Endodermal cell (in vitro differentiated cells): ENCODE measurements around the gene ABCD4. TPM values are rescaled to one million over a fixed set of nuclear protein-coding genes. Genes with fewer than 3 reads are reported as not detected.

ENCODE experiments used
- DNase-seq: peaks from one replicate; pipeline ENCODE4 v3.0.0-alpha.2; 2017
- H3K27ac ChIP-seq: 2 replicates; pipeline ENCODE4 v1.5.1; 2013; ENCODE audit warnings: mild to moderate bottlenecking, low read depth, low read length, moderate library complexity
- H3K27me3 ChIP-seq: 2 replicates; pipeline ENCODE4 v1.6.1; 2013; ENCODE audit warnings: mild to moderate bottlenecking, low read length, moderate library complexity; ENCODE audit not compliant: insufficient read depth, control insufficient read depth, poor library complexity, severe bottlenecking
- H3K36me3 ChIP-seq: 2 replicates; pipeline ENCODE4 v1.7.0; 2013; ENCODE audit warnings: mild to moderate bottlenecking, low read length, moderate library complexity; ENCODE audit not compliant: control insufficient read depth, insufficient read depth
- H3K4me1 ChIP-seq: one replicate; pipeline ENCODE4 v1.7.0; 2013; ENCODE audit warnings: low read length; ENCODE audit not compliant: control insufficient read depth, insufficient read depth
- H3K4me3 ChIP-seq: 2 replicates; pipeline ENCODE4 v1.5.1; 2013; ENCODE audit warnings: mild to moderate bottlenecking, low read length, moderate library complexity
- H3K9ac ChIP-seq: 2 replicates; pipeline ENCODE4 v1.6.1; 2013; ENCODE audit warnings: mild to moderate bottlenecking, low read length, moderate library complexity; ENCODE audit not compliant: poor library complexity, severe bottlenecking; ENCODE audit errors: extremely low read depth
- H3K9me3 ChIP-seq: 2 replicates; pipeline ENCODE4 v1.6.1; 2013; ENCODE audit warnings: mild to moderate bottlenecking, low read length, moderate library complexity; ENCODE audit not compliant: control insufficient read depth
- H3K27ac Mint-ChIP-seq: 2 replicates; pipeline ENCODE4 v1.8.0; 2020; ENCODE audit warnings: mixed read lengths
- H3K27me3 Mint-ChIP-seq: 2 replicates; pipeline ENCODE4 v1.8.0; 2021; ENCODE audit warnings: mild to moderate bottlenecking, mixed read lengths; ENCODE audit not compliant: insufficient read depth
- H3K36me3 Mint-ChIP-seq: 2 replicates; pipeline ENCODE4 v1.8.0; 2020; ENCODE audit warnings: low read depth, mixed read lengths
- H3K4me1 Mint-ChIP-seq: 2 replicates; pipeline ENCODE4 v1.8.0; 2020; ENCODE audit warnings: mixed read lengths
- H3K4me3 Mint-ChIP-seq: 2 replicates; pipeline ENCODE4 v1.8.0; 2020; ENCODE audit warnings: mild to moderate bottlenecking, moderate library complexity, mixed read lengths
- H3K9me3 Mint-ChIP-seq: 2 replicates; pipeline ENCODE4 v1.8.0; 2020; ENCODE audit warnings: mild to moderate bottlenecking, mixed read lengths
- CTCF ChIP-seq: fragments of 200-600 bp; sonication (generic); conservative IDR thresholded peaks from 2 replicates; pipeline ENCODE4 v1.5.0; 2021; ENCODE audit warnings: antibody characterized with exemption, mild to moderate bottlenecking
- WGBS, 2 experiments: methylation state at CpG; one replicate each; pipeline versions ENCODE4 v1.1.5 to v1.1.7; 2013; ENCODE audit warnings: missing lambda C conversion rate in 2 of 2, mixed read lengths in 1 of 2; ENCODE audit not compliant: insufficient coverage in 1 of 2, insufficient read length in 1 of 2; 5-methylcytosine and 5-hydroxymethylcytosine counted together
- total RNA-seq, 2 donors: library from RNA; stranded (reverse); fragmentation: NEBNext Ultra II Directional in 1 of 2; extraction: Animal tissue kit (Norgen Biotek cat#: 25700) in 1 of 2; gene quantifications; 2 replicates in 1 of 2; 3 replicates in 1 of 2; pipeline ENCODE4 v1.2.1, GENCODE V29; 2021

Gene ABCD4
- total RNA-seq, 2 donors from 2014 or later, result 153 to 239 TPM

- Mint-ChIP-seq H3K36me3 (peaks cover 22% of the 10 kb centered on the region), H3K27me3 (no peaks in the 10 kb centered on the region), H3K27ac (peak within 1 kb of the TSS; percentile 89), H3K9me3 (no peaks in the 10 kb centered on the region), H3K4me3 (peak within 1 kb of the TSS; percentile 93), H3K4me1 (peaks cover 30% of the 10 kb centered on the region)
- peak within 1 kb of the TSS; percentile 40 for H3K27ac ChIP-seq
- H3K9ac ChIP-seq, result peak within 1 kb of the TSS; percentile 74
- DNase-seq, result peak; percentile 84
- TF ChIP-seq CTCF, result no peak
- WGBS, 2 experiments, result 0 to 1% methylated on average over 7 to 12 of the region's 12 CpGs
- no peaks in the 10 kb centered on the region for H3K9me3 ChIP-seq
- H3K27me3 ChIP-seq, result no peaks in the 10 kb centered on the region
- peaks cover 4% of the 10 kb centered on the region for H3K4me1 ChIP-seq
- peaks cover 15% of the 10 kb centered on the region for H3K36me3 ChIP-seq
- peak within 1 kb of the TSS; percentile 85 for H3K4me3 ChIP-seq
Observed at GRCh38 chr14:74348241-74348734, 45.6 kb upstream of the ABCD4 start, which contains the start of gene VRTN. TSS of gene VRTN (plus strand) at chr14:74348471. CDS start at chr14:74356784, 8,313 bp downstream.

- peak overlapping the region; percentile 89 for H3K27ac Mint-ChIP-seq
Observed at GRCh38 chr14:74347795-74348100, 45.0 kb upstream of the ABCD4 start.

GRCh38 chr14:74347097-74347794, 44.5 kb upstream of the ABCD4 start:
- Histone ChIP-seq H3K27me3 (no peaks in the 10 kb centered on the region), H3K36me3 (peaks cover 11% of the 10 kb centered on the region), H3K9me3 (no peaks in the 10 kb centered on the region), H3K4me1 (peaks cover under 1% of the 10 kb centered on the region), H3K27ac (peak overlapping the region; percentile 5), H3K9ac (peak overlapping the region; percentile 6), H3K4me3 (peak overlapping the region; percentile 85)
- WGBS, 2 experiments, result 30% methylated on average over 7 of the region's 7 CpGs; no CpG with 5 or more reads in 1 of the 2 experiments
- H3K36me3 Mint-ChIP-seq, result peaks cover 16% of the 10 kb centered on the region
- H3K27ac Mint-ChIP-seq, result peak overlapping the region; percentile 89
- peaks cover 25% of the 10 kb centered on the region for H3K4me1 Mint-ChIP-seq
- no peaks in the 10 kb centered on the region for H3K9me3 Mint-ChIP-seq
- DNase-seq, result peak; percentile 67
- H3K27me3 Mint-ChIP-seq, result no peaks in the 10 kb centered on the region
- H3K4me3 Mint-ChIP-seq, result peak overlapping the region; percentile 93
- TF ChIP-seq CTCF, result no peak

More at GRCh38 chr14:74347795-74348100, 45.0 kb upstream of the ABCD4 start:
- no peaks in the 10 kb centered on the region for H3K27me3 Mint-ChIP-seq
- no peaks in the 10 kb centered on the region for H3K27me3 ChIP-seq
- peak overlapping the region; percentile 5 for H3K27ac ChIP-seq
- H3K36me3 ChIP-seq, result peaks cover 12% of the 10 kb centered on the region
- peaks cover 4% of the 10 kb centered on the region for H3K4me1 ChIP-seq
- no peaks in the 10 kb centered on the region for H3K9me3 ChIP-seq
- H3K4me1 Mint-ChIP-seq, result peaks cover 30% of the 10 kb centered on the region
- peaks cover 18% of the 10 kb centered on the region for H3K36me3 Mint-ChIP-seq
- no peaks in the 10 kb centered on the region for H3K9me3 Mint-ChIP-seq
- peak overlapping the region; percentile 6 for H3K9ac ChIP-seq
- peak overlapping the region; percentile 93 for H3K4me3 Mint-ChIP-seq
- H3K4me3 ChIP-seq, result peak overlapping the region; percentile 85
- DNase-seq, result peak; percentile 83
- WGBS, 2 experiments, result 0 to 17% methylated on average over 1 of the region's 1 CpG
- no peak for TF ChIP-seq CTCF
